IPS-15b (cell line): ENCODE results near the gene SNAI3.

Source experiments
- H3K27me3 ChIP-seq: one replicate; pipeline ENCODE4 v1.6.1; 2013; ENCODE audit warnings: low read length; ENCODE audit not compliant: control insufficient read depth, insufficient read depth
- H3K36me3 ChIP-seq: one replicate; pipeline ENCODE4 v1.6.1; 2013; ENCODE audit warnings: low read length; ENCODE audit not compliant: control insufficient read depth, insufficient read depth
- H3K4me1 ChIP-seq: one replicate; pipeline ENCODE4 v1.6.1; 2013; ENCODE audit warnings: mild to moderate bottlenecking, low read length; ENCODE audit not compliant: control insufficient read depth, insufficient read depth
- H3K4me3 ChIP-seq: one replicate; pipeline ENCODE4 v1.5.1; 2013; ENCODE audit warnings: low read depth, low read length
- H3K9ac ChIP-seq: one replicate; pipeline ENCODE4 v1.6.1; 2013; ENCODE audit warnings: low read depth, mild to moderate bottlenecking, low read length
- H3K9me3 ChIP-seq: one replicate; pipeline ENCODE4 v1.6.1; 2013; ENCODE audit warnings: mild to moderate bottlenecking, low read length; ENCODE audit not compliant: control insufficient read depth, insufficient read depth

Gene SNAI3

GRCh38 chr16:88700322-88700635 is 14.0 kb upstream of the SNAI3 start:
- Histone ChIP-seq H3K4me1 (no peaks in the 10 kb centered on the region), H3K9ac (no peak overlapping the region), H3K27me3 (no peaks in the 10 kb centered on the region), H3K36me3 (peaks cover 24% of the 10 kb centered on the region), H3K9me3 (no peaks in the 10 kb centered on the region), H3K4me3 (no peak overlapping the region)

GRCh38 chr16:88699180-88699579 is 12.9 kb upstream of the SNAI3 start:
- Histone ChIP-seq H3K4me1 (no peaks in the 10 kb centered on the region), H3K9me3 (no peaks in the 10 kb centered on the region), H3K4me3 (no peak overlapping the region), H3K9ac (no peak overlapping the region), H3K36me3 (peaks cover 24% of the 10 kb centered on the region), H3K27me3 (no peaks in the 10 kb centered on the region)

GRCh38 chr16:88698646-88699045 is 12.3 kb upstream of the SNAI3 start:
- H3K4me1 ChIP-seq: no peaks in the 10 kb centered on the region
- no peaks in the 10 kb centered on the region for H3K27me3 ChIP-seq
- H3K4me3 ChIP-seq: no peak overlapping the region
- no peaks in the 10 kb centered on the region for H3K9me3 ChIP-seq
- no peak overlapping the region for H3K9ac ChIP-seq
- peaks cover 24% of the 10 kb centered on the region for H3K36me3 ChIP-seq

GRCh38 chr16:88697831-88698615 is 11.7 kb upstream of the SNAI3 start:
- Histone ChIP-seq H3K27me3 (no peaks in the 10 kb centered on the region), H3K4me3 (no peak overlapping the region), H3K36me3 (peaks cover 24% of the 10 kb centered on the region), H3K9ac (no peak overlapping the region), H3K4me1 (no peaks in the 10 kb centered on the region), H3K9me3 (no peaks in the 10 kb centered on the region)

GRCh38 chr16:88697116-88697830 is 11.0 kb upstream of the SNAI3 start:
- no peaks in the 10 kb centered on the region for H3K27me3 ChIP-seq

GRCh38 chr16:88696441-88696840 is 10.1 kb upstream of the SNAI3 start:
- H3K9ac ChIP-seq: no peak overlapping the region
- peaks cover 24% of the 10 kb centered on the region for H3K36me3 ChIP-seq
- H3K4me3 ChIP-seq: no peak overlapping the region
- H3K4me1 ChIP-seq: no peaks in the 10 kb centered on the region
- H3K9me3 ChIP-seq: no peaks in the 10 kb centered on the region
- H3K27me3 ChIP-seq: no peaks in the 10 kb centered on the region

More at GRCh38 chr16:88697116-88697830, 11.0 kb upstream of the SNAI3 start:
- Histone ChIP-seq H3K4me3 (no peak overlapping the region), H3K9ac (no peak overlapping the region), H3K36me3 (peaks cover 24% of the 10 kb centered on the region), H3K4me1 (no peaks in the 10 kb centered on the region), H3K9me3 (no peaks in the 10 kb centered on the region)

GRCh38 chr16:88695753-88696152 is 9.4 kb upstream of the SNAI3 start:
- Histone ChIP-seq H3K9me3 (no peaks in the 10 kb centered on the region), H3K4me3 (no peak overlapping the region), H3K36me3 (peaks cover 23% of the 10 kb centered on the region), H3K27me3 (no peaks in the 10 kb centered on the region), H3K9ac (no peak overlapping the region), H3K4me1 (no peaks in the 10 kb centered on the region)

GRCh38 chr16:88695218-88695617 is 8.9 kb upstream of the SNAI3 start:
- no peaks in the 10 kb centered on the region for H3K4me1 ChIP-seq
- no peaks in the 10 kb centered on the region for H3K27me3 ChIP-seq
- no peak overlapping the region for H3K9ac ChIP-seq
- H3K36me3 ChIP-seq: peaks cover 19% of the 10 kb centered on the region
- no peak overlapping the region for H3K4me3 ChIP-seq
- H3K9me3 ChIP-seq: no peaks in the 10 kb centered on the region

- Histone ChIP-seq H3K36me3 (peaks cover 15% of the 10 kb centered on the region), H3K4me1 (no peaks in the 10 kb centered on the region), H3K4me3 (no peak overlapping the region), H3K27me3 (no peaks in the 10 kb centered on the region), H3K9ac (no peak overlapping the region), H3K9me3 (no peaks in the 10 kb centered on the region)
Observed at GRCh38 chr16:88694221-88695087, 8.1 kb upstream of the SNAI3 start.

GRCh38 chr16:88693420-88694177 is 7.3 kb upstream of the SNAI3 start:
- Histone ChIP-seq H3K4me1 (peaks cover 2% of the 10 kb centered on the region), H3K9ac (no peak overlapping the region), H3K36me3 (peaks cover 13% of the 10 kb centered on the region), H3K27me3 (peaks cover 2% of the 10 kb centered on the region), H3K9me3 (no peaks in the 10 kb centered on the region), H3K4me3 (no peak overlapping the region)

GRCh38 chr16:88692861-88693260 is 6.6 kb upstream of the SNAI3 start:
- peaks cover 11% of the 10 kb centered on the region for H3K36me3 ChIP-seq
- no peak overlapping the region for H3K4me3 ChIP-seq
- H3K4me1 ChIP-seq: peaks cover 2% of the 10 kb centered on the region
- no peak overlapping the region for H3K9ac ChIP-seq
- no peaks in the 10 kb centered on the region for H3K9me3 ChIP-seq
- H3K27me3 ChIP-seq: peaks cover 2% of the 10 kb centered on the region
